ENCODE data around the gene CNBP. TPM values are rescaled to one million over a fixed set of nuclear protein-coding genes. Genes with fewer than 3 reads are reported as not detected.

The CNBP gene
- total and polyA plus RNA-seq, 9 of the 15 experiments (the other 6 are each of a cell fraction or from before 2014, with no cell fraction given), result 284 to 717 (median 412) TPM

GRCh38 chr3:129162729-129163579, 20.7 kb downstream of the CNBP start:
- peak overlapping the region in 1 of 2 experiments; percentile 98; a peak in 2 of 4 replicates for H3K9ac ChIP-seq (ENCODE audit: insufficient read depth in 1 of 2, low read depth in 2 of 2, low read length in 2 of 2)
- intact Hi-C loops (cut with micrococcal nuclease), result no loop called here
- no peaks in the 10 kb centered on the region for H3K27me3 ChIP-seq (ENCODE audit: control insufficient read depth in 2 of 2, insufficient read depth in 2 of 2, low read length in 2 of 2)
- no peaks in the 10 kb centered on the region for H3K9me3 ChIP-seq (replicated peaks; ENCODE audit: control insufficient read depth, insufficient read depth, low read depth, low read length)
- H3K4me1 ChIP-seq (replicated peaks in 1 of 2; ENCODE audit: control insufficient read depth in 2 of 2, insufficient read depth in 2 of 2, low read length in 2 of 2), result peaks cover 0 to 11% of the 10 kb centered on the region in 2 experiments; a peak in 3 of 5 replicates
- BruUV-seq (replicated peaks), result no TSS peak
- H3K9me1 ChIP-seq (ENCODE audit: control insufficient read depth, insufficient read depth, low read length), result no peaks in the 10 kb centered on the region
- peaks cover 26% of the 10 kb centered on the region; the same call in 2 of the 3 replicates for H3K36me3 ChIP-seq (ENCODE audit: control insufficient read depth, insufficient read depth, low read length)
- ChIA-PET CTCF (ENCODE audit: low intra/inter-chr PET ratio) (interaction anchor here (0.5 to 2.0 kb wide), 2 partner anchors 83 to 698 kb away, joined by 3 to 10 read pairs; no protein-coding TSS in a partner anchor), POLR2A (interaction anchor here (0.7 to 2.9 kb wide), 18 partner anchors 12 to 1593 kb away, joined by 3 to 21 read pairs (median 4); partner anchors contain the start of genes CNBP, COPG1 and RAB43)
- FAIRE-seq, result no peak
- H3K4me2 ChIP-seq (ENCODE audit: insufficient read depth, low read length), result peak overlapping the region; percentile 94; the same call in 1 of the 2 replicates
- H3K27ac ChIP-seq (ENCODE audit: extremely low read depth, low read depth, low read length), result peak overlapping the region; percentile 100; the same call in 1 of the 3 replicates
- H4K20me1 ChIP-seq (replicated peaks; ENCODE audit: control insufficient read depth, insufficient read depth, low read length), result no peaks in the 10 kb centered on the region
- in situ Hi-C loops (cut with MboI), result no loop called here
- WGBS (ENCODE audit: insufficient coverage, low coverage, missing lambda C conversion rate), result 34% methylated on average over 5 of the region's 5 CpGs
- H3K79me2 ChIP-seq (ENCODE audit: control insufficient read depth, insufficient read depth, low read length), result peaks cover 31% of the 10 kb centered on the region
- DNase-seq (ENCODE audit: extremely low read depth in 1 of 4, low spot score in 3 of 4), result peak; percentile 30 to 45 (median 36)
- ATAC-seq, result peak; percentile 3; the same call in 1 of the 3 replicates
- H2AFZ ChIP-seq (ENCODE audit: low read depth, low read length), result no peak overlapping the region
- H3K4me3 ChIP-seq, result peak overlapping the region; percentile 67
- no peak for TF ChIP-seq THRAP3 (IDR thresholded peaks at IDR 0.05; ENCODE audit: borderline replicate concordance)
- TF ChIP-seq PKNOX1 (IDR thresholded peaks at IDR 0.05), result 0 out of 2 replicates have a peak, but pooled peaks have one; percentile 45
- no peak for TF ChIP-seq PBX2 (CRISPR knock-in tag; IDR thresholded peaks at IDR 0.05; ENCODE audit: low read depth)
- TF ChIP-seq PBX2 (tag; conservative IDR thresholded peaks at IDR 0.05; ENCODE audit: low read depth), result no peak
- TF ChIP-seq POLR2AphosphoS5 (IDR thresholded peaks at IDR 0.05; ENCODE audit: control insufficient read depth, insufficient read depth, low read depth, low read length), result no peak
- TF ChIP-seq, protein P1, sequence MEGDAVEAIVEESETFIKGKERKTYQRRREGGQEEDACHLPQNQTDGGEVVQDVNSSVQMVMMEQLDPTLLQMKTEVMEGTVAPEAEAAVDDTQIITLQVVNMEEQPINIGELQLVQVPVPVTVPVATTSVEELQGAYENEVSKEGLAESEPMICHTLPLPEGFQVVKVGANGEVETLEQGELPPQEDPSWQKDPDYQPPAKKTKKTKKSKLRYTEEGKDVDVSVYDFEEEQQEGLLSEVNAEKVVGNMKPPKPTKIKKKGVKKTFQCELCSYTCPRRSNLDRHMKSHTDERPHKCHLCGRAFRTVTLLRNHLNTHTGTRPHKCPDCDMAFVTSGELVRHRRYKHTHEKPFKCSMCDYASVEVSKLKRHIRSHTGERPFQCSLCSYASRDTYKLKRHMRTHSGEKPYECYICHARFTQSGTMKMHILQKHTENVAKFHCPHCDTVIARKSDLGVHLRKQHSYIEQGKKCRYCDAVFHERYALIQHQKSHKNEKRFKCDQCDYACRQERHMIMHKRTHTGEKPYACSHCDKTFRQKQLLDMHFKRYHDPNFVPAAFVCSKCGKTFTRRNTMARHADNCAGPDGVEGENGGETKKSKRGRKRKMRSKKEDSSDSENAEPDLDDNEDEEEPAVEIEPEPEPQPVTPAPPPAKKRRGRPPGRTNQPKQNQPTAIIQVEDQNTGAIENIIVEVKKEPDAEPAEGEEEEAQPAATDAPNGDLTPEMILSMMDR (IDR thresholded peaks at IDR 0.05 in 2 of 3, conservative IDR thresholded peaks at IDR 0.05 in 1 of 3; ENCODE audit: insufficient read depth in 2 of 3, low read depth in 1 of 3, low read length in 3 of 3), result peak; percentile 16 to 32 (median 25); a peak in 2 of 6 replicates
- no peak for TF ChIP-seq ETV5 (CRISPR knock-in tag; IDR thresholded peaks at IDR 0.05; ENCODE audit: low read depth)
- no peak for TF ChIP-seq TCF7L2 (IDR thresholded peaks at IDR 0.05; ENCODE audit: low read depth, low read length)
- no peak for TF ChIP-seq ATF1 (CRISPR knock-in tag; IDR thresholded peaks at IDR 0.05)
- no peak for TF ChIP-seq ATF1 (tag; IDR thresholded peaks at IDR 0.05)
- no peak for TF ChIP-seq GTF2F1 (IDR thresholded peaks at IDR 0.05; ENCODE audit: low read depth, low read length)
- no peak for TF ChIP-seq ZNF551 (CRISPR knock-in tag; IDR thresholded peaks at IDR 0.05)
- TF ChIP-seq NR3C1 (CRISPR knock-in tag; IDR thresholded peaks at IDR 0.05), result no peak

All from K562 (cell line).